Measurements from ENCODE around the gene WNT3.
"Not testable (repeated sequence)": the region's sequence is repeated elsewhere in the genome, so short reads cannot be mapped to it uniquely, and the experiment has no call there.

WNT3 gene

GRCh38 chr17:46783031-46783593 is 35.4 kb downstream of the WNT3 start:
- no peak for DNase-seq

GRCh38 chr17:46782250-46782953 is 36.1 kb downstream of the WNT3 start:
- DNase-seq: peak; percentile 37

- no peak for DNase-seq
Observed at GRCh38 chr17:46780003-46780373, 38.5 kb downstream of the WNT3 start.

GRCh38 chr17:46777943-46778915 is 40.3 kb downstream of the WNT3 start:
- DNase-seq: peak; percentile 27

GRCh38 chr17:46776298-46777005 is 42.0 kb downstream of the WNT3 start:
- DNase-seq: no peak

GRCh38 chr17:46774108-46774737 is 44.3 kb downstream of the WNT3 start:
- DNase-seq: no peak

GRCh38 chr17:46773676-46774075 is 44.8 kb downstream of the WNT3 start:
- DNase-seq: no peak

GRCh38 chr17:46773221-46773605 is 45.3 kb downstream of the WNT3 start:
- DNase-seq: no peak

- no peak for DNase-seq
Observed at GRCh38 chr17:46772475-46773220, 45.8 kb downstream of the WNT3 start.

- peak; percentile 51 for DNase-seq
Observed at GRCh38 chr17:46771561-46772474, 46.7 kb downstream of the WNT3 start.

- DNase-seq: peak; percentile 65
Observed at GRCh38 chr17:46770818-46771560, 47.5 kb downstream of the WNT3 start.

GRCh38 chr17:46770439-46770817 is 48.1 kb downstream of the WNT3 start:
- DNase-seq: no peak

- no peak for DNase-seq
Observed at GRCh38 chr17:46769531-46770438, 48.7 kb downstream of the WNT3 start.

- not testable (repeated sequence) for DNase-seq
Observed at GRCh38 chr17:46768896-46769295, 49.6 kb downstream of the WNT3 start.

- DNase-seq: no peak
Observed at GRCh38 chr17:46768540-46768870, 50.0 kb downstream of the WNT3 start.

GRCh38 chr17:46766493-46767491 is 51.7 kb downstream of the WNT3 start:
- DNase-seq: no peak

GRCh38 chr17:46765453-46765852 is 53.0 kb downstream of the WNT3 start:
- DNase-seq: no peak
